ENCODE data around the gene CRBN. TPM values are rescaled to one million over a fixed set of nuclear protein-coding genes. Genes with fewer than 3 reads are reported as not detected.
A peak's percentile ranks its signal among the peaks of the same experiment; 100 is the strongest.

Gene CRBN
- total RNA-seq, 6 experiments from 2014 or later: 21.0 to 27.8 (median 26.0) TPM

DNA sequence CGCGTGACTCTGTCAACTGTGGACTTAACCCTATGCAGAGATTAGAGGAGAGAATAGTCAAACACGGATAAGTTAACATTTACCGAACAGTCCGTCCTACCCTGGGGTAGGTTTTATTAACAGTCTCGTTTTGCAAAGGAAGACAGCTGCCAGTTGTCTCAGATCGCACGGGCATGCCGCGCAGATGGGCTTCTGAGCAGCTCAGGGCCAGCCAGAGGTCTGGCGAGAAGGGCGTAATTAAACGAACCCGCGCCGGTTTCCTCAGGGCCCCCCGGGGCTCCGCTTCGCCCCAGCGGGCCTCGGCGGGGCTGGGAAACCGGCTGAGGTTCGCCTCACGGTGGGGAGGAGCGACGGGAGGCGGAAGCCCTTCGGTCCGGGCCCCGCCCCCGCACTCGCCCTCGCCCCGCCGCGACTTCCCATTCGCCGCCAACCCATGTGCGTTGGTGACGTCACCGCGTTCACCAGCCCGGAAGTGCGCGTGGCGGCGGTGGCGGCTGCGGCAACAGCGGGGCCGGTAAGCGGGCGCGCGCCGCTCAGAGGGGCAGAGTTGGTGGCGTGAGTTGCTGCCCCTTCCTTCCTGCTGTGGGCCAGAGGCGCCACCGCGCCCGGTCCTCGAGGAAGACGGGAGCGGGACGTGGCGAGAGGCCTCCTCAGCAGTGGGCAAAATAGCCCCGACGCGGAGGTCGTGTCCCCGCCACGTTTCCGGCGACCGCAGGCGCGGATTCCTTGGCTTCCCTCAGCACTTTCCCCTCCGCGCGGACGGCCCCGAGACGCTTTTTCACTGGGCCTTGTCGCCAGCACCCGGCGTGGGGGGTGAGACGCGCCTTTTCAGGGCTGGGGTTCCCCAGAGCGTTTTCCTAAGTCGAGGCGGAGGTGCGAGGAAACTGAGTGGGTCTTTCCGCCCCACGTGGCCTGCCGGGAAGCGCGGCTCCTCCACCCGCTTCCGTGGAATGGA is 52.7 kb downstream of the CRBN start, which contains the start of gene TRNT1:
Gene TRNT1, plus strand, starts transcription at position 464 of the 955 bp plus-strand sequence. CDS start 2,101 bp downstream, outside the sequence.
- H3K36me3 Mint-ChIP-seq (ENCODE audit: low read depth): peaks cover 13% of the 10 kb centered on the region
- H3K4me1 Mint-ChIP-seq (ENCODE audit: low read depth): peaks cover 28% of the 10 kb centered on the region
- H3K9me3 Mint-ChIP-seq: no peaks in the 10 kb centered on the region
- TF ChIP-seq, protein P1, sequence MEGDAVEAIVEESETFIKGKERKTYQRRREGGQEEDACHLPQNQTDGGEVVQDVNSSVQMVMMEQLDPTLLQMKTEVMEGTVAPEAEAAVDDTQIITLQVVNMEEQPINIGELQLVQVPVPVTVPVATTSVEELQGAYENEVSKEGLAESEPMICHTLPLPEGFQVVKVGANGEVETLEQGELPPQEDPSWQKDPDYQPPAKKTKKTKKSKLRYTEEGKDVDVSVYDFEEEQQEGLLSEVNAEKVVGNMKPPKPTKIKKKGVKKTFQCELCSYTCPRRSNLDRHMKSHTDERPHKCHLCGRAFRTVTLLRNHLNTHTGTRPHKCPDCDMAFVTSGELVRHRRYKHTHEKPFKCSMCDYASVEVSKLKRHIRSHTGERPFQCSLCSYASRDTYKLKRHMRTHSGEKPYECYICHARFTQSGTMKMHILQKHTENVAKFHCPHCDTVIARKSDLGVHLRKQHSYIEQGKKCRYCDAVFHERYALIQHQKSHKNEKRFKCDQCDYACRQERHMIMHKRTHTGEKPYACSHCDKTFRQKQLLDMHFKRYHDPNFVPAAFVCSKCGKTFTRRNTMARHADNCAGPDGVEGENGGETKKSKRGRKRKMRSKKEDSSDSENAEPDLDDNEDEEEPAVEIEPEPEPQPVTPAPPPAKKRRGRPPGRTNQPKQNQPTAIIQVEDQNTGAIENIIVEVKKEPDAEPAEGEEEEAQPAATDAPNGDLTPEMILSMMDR (IDR thresholded peaks at IDR 0.05): no peak
- peaks cover 6% of the 10 kb centered on the region; the same call in 1 of the 2 replicates for H3K27me3 Mint-ChIP-seq (ENCODE audit: insufficient read depth)
- H3K27ac Mint-ChIP-seq: peak within 1 kb of the TSS; percentile 98
- peak within 1 kb of the TSS; percentile 99 for H3K4me3 Mint-ChIP-seq
- DNase-seq: peak; percentile 87

DNA sequence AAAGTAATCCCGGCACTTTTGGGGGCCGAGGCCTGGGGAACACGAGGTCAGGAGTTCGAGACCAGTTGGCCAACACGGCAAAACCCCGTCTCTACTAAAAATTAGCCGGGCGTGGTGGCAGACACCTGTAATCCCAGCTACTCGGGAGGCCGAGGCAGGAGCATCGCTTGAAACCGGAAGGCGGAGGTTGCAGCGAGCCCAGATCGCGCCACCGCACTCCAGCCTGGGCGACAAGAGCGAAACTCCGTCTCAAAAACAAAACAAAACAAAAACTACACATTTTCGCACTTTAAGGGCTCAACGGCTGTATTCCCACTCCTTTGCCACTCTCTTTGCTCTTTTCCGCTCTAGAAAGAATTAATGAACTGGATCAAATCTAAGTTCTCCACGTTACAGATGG is 53.5 kb downstream of the CRBN start:
- TF ChIP-seq, protein P1 (IDR thresholded peaks at IDR 0.05): no peak
- Mint-ChIP-seq H3K4me3 (peak overlapping the region; percentile 99), H3K27me3 (ENCODE audit: insufficient read depth) (peaks cover 11% of the 10 kb centered on the region), H3K4me1 (ENCODE audit: low read depth) (peaks cover 28% of the 10 kb centered on the region), H3K36me3 (ENCODE audit: low read depth) (peaks cover 13% of the 10 kb centered on the region), H3K27ac (peak overlapping the region; percentile 98), H3K9me3 (no peaks in the 10 kb centered on the region)
- no peak for DNase-seq

DNA sequence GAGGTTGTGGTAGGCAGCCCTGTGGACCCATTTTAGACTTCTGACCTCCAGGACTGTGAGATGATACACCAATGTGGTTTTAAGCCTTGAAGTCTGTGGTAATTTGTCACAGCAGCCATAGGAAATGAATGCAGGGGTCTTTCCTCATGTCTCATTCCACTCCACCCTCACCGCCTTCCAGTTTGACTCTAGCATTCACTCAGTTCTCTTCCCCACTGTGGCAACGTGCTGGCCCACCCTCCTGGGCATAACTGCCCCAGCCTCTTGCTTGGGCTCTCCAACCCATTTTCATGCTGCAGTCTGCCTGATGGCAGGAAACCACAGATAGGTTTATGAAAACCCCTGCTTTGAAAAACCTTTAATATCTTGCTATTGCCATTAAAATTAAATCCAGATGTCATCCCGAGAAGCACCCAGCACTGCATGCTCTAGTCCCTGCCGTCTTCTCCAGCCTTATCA is 60.1 kb downstream of the CRBN start:
- Mint-ChIP-seq H3K27me3 (ENCODE audit: insufficient read depth) (peaks cover 12% of the 10 kb centered on the region), H3K27ac (no peak overlapping the region), H3K36me3 (ENCODE audit: low read depth) (no peaks in the 10 kb centered on the region), H3K4me3 (no peak overlapping the region), H3K9me3 (no peaks in the 10 kb centered on the region), H3K4me1 (ENCODE audit: low read depth) (no peaks in the 10 kb centered on the region)
- TF ChIP-seq, protein P1 (IDR thresholded peaks at IDR 0.05): no peak
- no peak for DNase-seq

DNA sequence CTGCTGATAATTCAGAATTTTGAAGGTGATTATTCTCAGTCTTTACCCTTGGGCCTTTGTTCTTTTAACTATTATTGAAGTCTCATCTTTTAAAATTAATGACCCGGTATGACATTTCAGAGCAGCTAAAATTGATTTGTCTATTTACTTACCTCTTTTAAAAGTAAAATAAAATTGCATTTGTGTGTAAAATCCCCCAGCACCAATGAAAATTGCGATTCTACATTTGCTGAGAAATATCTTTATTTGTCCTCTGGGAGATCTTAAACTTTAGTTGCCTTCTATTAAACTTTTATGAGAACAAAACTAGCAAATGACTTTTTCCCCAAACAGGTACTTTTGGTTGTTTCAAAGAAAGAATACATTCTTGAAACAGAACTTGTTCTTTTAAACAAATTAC is 61.8 kb downstream of the CRBN start:
- TF ChIP-seq, protein P1 (IDR thresholded peaks at IDR 0.05): no peak
- no peaks in the 10 kb centered on the region for H3K36me3 Mint-ChIP-seq (ENCODE audit: low read depth)
- no peak overlapping the region for H3K4me3 Mint-ChIP-seq

DNA sequence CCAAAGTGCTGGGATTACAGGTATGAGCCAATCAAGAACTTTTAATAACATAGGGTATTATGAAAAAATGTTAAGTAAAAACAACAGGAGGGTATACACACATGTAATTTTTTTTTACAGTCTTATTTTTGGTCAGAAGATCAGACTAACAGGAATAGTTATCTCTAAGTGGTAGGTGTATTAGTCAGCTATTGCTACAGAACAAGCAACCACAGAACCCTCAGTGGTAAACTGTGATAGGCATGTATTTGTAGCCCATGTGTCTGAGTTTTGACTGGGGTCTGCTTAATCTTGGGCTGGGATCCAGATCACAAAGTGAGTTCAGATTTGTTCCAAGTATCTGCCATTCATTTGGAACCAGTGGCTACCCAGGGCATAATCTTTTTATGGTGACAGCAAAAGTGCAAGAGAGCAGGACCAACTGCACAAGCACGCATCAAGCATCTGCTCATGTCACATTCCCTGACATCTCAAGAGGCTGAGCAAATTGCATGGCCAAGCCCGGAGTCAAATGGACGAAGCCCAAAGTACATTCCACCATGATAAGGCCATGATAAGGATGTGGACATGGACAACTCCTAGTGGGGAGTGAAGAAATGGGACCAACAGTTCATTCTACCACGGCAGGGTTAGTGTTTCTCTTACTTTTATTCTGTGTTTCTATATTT is 66.3 kb downstream of the CRBN start:
- TF ChIP-seq, protein P1 (IDR thresholded peaks at IDR 0.05): no peak
- Mint-ChIP-seq H3K4me1 (ENCODE audit: low read depth) (no peaks in the 10 kb centered on the region), H3K36me3 (ENCODE audit: low read depth) (no peaks in the 10 kb centered on the region), H3K27ac (no peak overlapping the region), H3K27me3 (ENCODE audit: insufficient read depth) (peaks cover 1% of the 10 kb centered on the region; the same call in 1 of the 2 replicates), H3K9me3 (no peaks in the 10 kb centered on the region), H3K4me3 (no peak overlapping the region)
- DNase-seq: no peak

More for the DNA sequence above, 61.8 kb downstream of the CRBN start:
- DNase-seq: no peak
- no peaks in the 10 kb centered on the region for H3K4me1 Mint-ChIP-seq (ENCODE audit: low read depth)
- H3K9me3 Mint-ChIP-seq: no peaks in the 10 kb centered on the region
- H3K27ac Mint-ChIP-seq: no peak overlapping the region
- peaks cover 12% of the 10 kb centered on the region for H3K27me3 Mint-ChIP-seq (ENCODE audit: insufficient read depth)

Measured in HFFc6 (cell line).